GM21528 (cell line): ENCODE data around the gene RASL10A.

Experiments used
- ATAC-seq: cut with Tn5 transposase; IDR thresholded peaks from one replicate; pipeline ENCODE4 v1.9.1; 2021; ENCODE audit warnings: mild to moderate bottlenecking, moderate library complexity; ENCODE audit not compliant: unreplicated experiment, low FRiP score

Gene RASL10A

GRCh38 chr22:29325356-29325755 is 9.9 kb upstream of the RASL10A start:
- ATAC-seq = no peak

GRCh38 chr22:29323641-29324040 is 8.1 kb upstream of the RASL10A start:
- ATAC-seq = no peak

- ATAC-seq = no peak
These were observed 5.0 kb upstream of the RASL10A start for GRCh38 chr22:29320546-29320945.

- ATAC-seq = no peak
These were observed 3.6 kb upstream of the RASL10A start for GRCh38 chr22:29319072-29319471.

GRCh38 chr22:29317827-29318454 is 2.4 kb upstream of the RASL10A start:
- ATAC-seq = no peak

GRCh38 chr22:29316141-29316828 is 788 bp upstream of the RASL10A start:
- no peak for ATAC-seq

GRCh38 chr22:29314537-29315285 is 786 bp downstream of the RASL10A start:
- ATAC-seq = no peak

GRCh38 chr22:29313576-29314466 is 1.7 kb downstream of the RASL10A start:
- ATAC-seq = no peak

- no peak for ATAC-seq
These were observed 2.3 kb downstream of the RASL10A start for GRCh38 chr22:29313126-29313575.

GRCh38 chr22:29312218-29313125 is 3.0 kb downstream of the RASL10A start:
- ATAC-seq = no peak

GRCh38 chr22:29311464-29312217 is 3.9 kb downstream of the RASL10A start:
- no peak for ATAC-seq

GRCh38 chr22:29310863-29311339 is 4.6 kb downstream of the RASL10A start:
- no peak for ATAC-seq

GRCh38 chr22:29310065-29310862 is 5.2 kb downstream of the RASL10A start:
- ATAC-seq = no peak

GRCh38 chr22:29309332-29310064 is 6.0 kb downstream of the RASL10A start:
- ATAC-seq = no peak

- ATAC-seq = no peak
These were observed 6.7 kb downstream of the RASL10A start for GRCh38 chr22:29308791-29309262.

GRCh38 chr22:29308148-29308790 is 7.2 kb downstream of the RASL10A start:
- ATAC-seq = no peak
